B cell (primary cell): ENCODE results near the gene PML. TPM values are rescaled to one million over a fixed set of nuclear protein-coding genes. Genes with fewer than 3 reads are reported as not detected.

Experiments used
- ATAC-seq: fragments of 200-7000 bp; cut with Tn5 transposase; one replicate; pipeline ENCODE4 v1.10.0; 2021; ENCODE audit warnings: low read depth, mild to moderate bottlenecking, moderate number of reproducible peaks, moderate library complexity
- CTCF ChIA-PET: fragments of 350-600 bp; sonication (Branson Sonifier 250); formaldehyde crosslinking; loops from one replicate; lab custom pipeline; 2021; ENCODE audit warnings: antibody characterized with exemption, inconsistent platforms; lab: Charles Lee
- POLR2A ChIA-PET: fragments of 350-600 bp; sonication (Branson Sonifier 250); formaldehyde crosslinking; loops from one replicate; lab custom pipeline; 2021; ENCODE audit warnings: antibody characterized with exemption; lab: Charles Lee
- DNase-seq: peaks from one replicate; pipeline ENCODE4 v3.0.0; 2013
- H2AFZ ChIP-seq: 2 replicates; pipeline ENCODE4 v1.6.1; 2012; ENCODE audit warnings: mild to moderate bottlenecking, low read depth, low read length; ENCODE audit not compliant: insufficient read depth, poor library complexity, severe bottlenecking
- H3K27ac ChIP-seq, 2 donors: 1 replicate in 1 of 2; 2 replicates in 1 of 2; pipeline ENCODE4 v1.5.1; 2012 to 2013; ENCODE audit warnings: low read length in 2 of 2, mild to moderate bottlenecking in 2 of 2, moderate library complexity in 1 of 2
- H3K27me3 ChIP-seq, 4 experiments: fragments of 200-600 bp in 1 of 4; sonication (generic) in 1 of 4; replicated peaks in 1 of 4; 1 replicate in 2 of 4; 2 replicates in 2 of 4; pipeline versions ENCODE4 v1.6.1 to v1.7.0; 2013 to 2016; ENCODE audit warnings: low read length in 3 of 4, mild to moderate bottlenecking in 2 of 4, mixed read lengths in 1 of 4, moderate library complexity in 1 of 4; ENCODE audit not compliant: insufficient read depth in 4 of 4, control insufficient read depth in 3 of 4; ENCODE audit errors: control extremely low read depth in 1 of 4
- H3K36me3 ChIP-seq, 2 experiments: replicated peaks in 1 of 2; 1 replicate in 1 of 2; 2 replicates in 1 of 2; pipeline versions ENCODE4 v1.6.1 to v1.7.1; 2013; ENCODE audit warnings: low read length in 1 of 2; ENCODE audit not compliant: insufficient read depth in 2 of 2, control insufficient read depth in 1 of 2; ENCODE audit errors: control extremely low read depth in 1 of 2, extremely low read depth in 1 of 2
- H3K4me1 ChIP-seq, 2 donors: fragments of 200-600 bp in 1 of 2; sonication (generic) in 1 of 2; 1 replicate in 1 of 2; 2 replicates in 1 of 2; pipeline versions ENCODE4 v1.5.1 to v1.6.1; 2013 to 2017; ENCODE audit warnings: low read length in 2 of 2; ENCODE audit not compliant: control insufficient read depth in 2 of 2, insufficient read depth in 2 of 2
- H3K4me2 ChIP-seq: replicated peaks from 2 replicates; pipeline ENCODE3; 2012; ENCODE audit warnings: mild to moderate bottlenecking, low read depth, low read length; ENCODE audit not compliant: poor library complexity, severe bottlenecking
- H3K4me3 ChIP-seq, 5 experiments: fragments of 200-600 bp in 1 of 5; sonication (generic) in 1 of 5; 1 replicate in 3 of 5; 2 replicates in 2 of 5; pipeline versions ENCODE4 v1.5.1 to v1.7.0; 2011 to 2016; ENCODE audit warnings: low read length in 4 of 5, mild to moderate bottlenecking in 4 of 5, low read depth in 2 of 5, control low read depth in 1 of 5, moderate library complexity in 1 of 5; ENCODE audit not compliant: insufficient read depth in 1 of 5; ENCODE audit errors: control extremely low read depth in 1 of 5, extremely low read depth in 1 of 5
- H3K79me2 ChIP-seq: fragments of 200-600 bp; sonication (generic); one replicate; pipeline ENCODE4 v1.6.0; 2016; ENCODE audit warnings: low read length; ENCODE audit not compliant: control insufficient read depth, insufficient read depth
- H3K9ac ChIP-seq: fragments of 200-600 bp; sonication (generic); 2 replicates; pipeline ENCODE4 v1.6.1; 2017; ENCODE audit warnings: mild to moderate bottlenecking, low read length, moderate library complexity
- H3K9me3 ChIP-seq, 3 donors: one replicate each; pipeline versions ENCODE4 v1.6.1 to v1.7.1; 2013; ENCODE audit warnings: low read length in 2 of 3; ENCODE audit not compliant: control insufficient read depth in 2 of 3, insufficient read depth in 1 of 3; ENCODE audit errors: control extremely low read depth in 1 of 3
- H4K20me1 ChIP-seq: 2 replicates; pipeline ENCODE4 v1.6.0; 2012; ENCODE audit warnings: mild to moderate bottlenecking, low read length; ENCODE audit not compliant: insufficient read depth, control insufficient read depth, poor library complexity, severe bottlenecking
- H3K27ac Mint-ChIP-seq: one replicate; pipeline ENCODE4 v1.8.0; 2021; ENCODE audit warnings: mixed read lengths
- H3K27me3 Mint-ChIP-seq: one replicate; pipeline ENCODE4 v1.8.0; 2021; ENCODE audit warnings: mixed read lengths
- H3K4me1 Mint-ChIP-seq: one replicate; pipeline ENCODE4 v1.8.0; 2021; ENCODE audit warnings: mixed read lengths
- H3K4me3 Mint-ChIP-seq: one replicate; pipeline ENCODE4 v1.8.0; 2021; ENCODE audit warnings: mixed read lengths
- H3K9me3 Mint-ChIP-seq: one replicate; pipeline ENCODE4 v1.8.0; 2022; ENCODE audit warnings: mixed read lengths; ENCODE audit not compliant: insufficient read depth
- EZH2 ChIP-seq: IDR thresholded peaks from 2 replicates; pipeline ENCODE4 v1.6.1; 2012; ENCODE audit warnings: borderline replicate concordance, low read depth, mild to moderate bottlenecking, moderate library complexity, low read length; ENCODE audit not compliant: insufficient read depth, poor library complexity, severe bottlenecking
- WGBS: methylation state at CpG from one replicate; pipeline ENCODE4 v1.1.5; 2013; ENCODE audit warnings: missing lambda C conversion rate; ENCODE audit not compliant: insufficient coverage; 5-methylcytosine and 5-hydroxymethylcytosine counted together
- intact Hi-C: fragments of 100-400 bp; cut with micrococcal nuclease; formaldehyde crosslinking; loops from one replicate; pipeline ENCODE4 v1.10.0; 2022
- polyA plus RNA-seq: library from polyadenylated mRNA; depleted of rRNA; stranded (reverse); fragments of >200 nt; gene quantifications from 2 replicates; pipeline ENCODE4 v1.2.3, GENCODE V29; 2012
- total RNA-seq, 2 donors: library from RNA; stranded (reverse); fragments of 120-200 nt in 1 of 2; gene quantifications; 1 replicate in 1 of 2; 2 replicates in 1 of 2; pipeline versions ENCODE4 v1.2.3 to v1.2.4, GENCODE V29; 2013 to 2022
- TF ChIP-seq, protein P1 (sequence below): fragments of 200-600 bp; IDR thresholded peaks from one replicate; pipeline ENCODE4 v1.8.0; 2022; ENCODE audit warnings: antibody characterized with exemption, mild to moderate bottlenecking

Gene PML
- total and polyA plus RNA-seq, 2 donors (not counting 1 experiment from before 2014, with no cell fraction given), result 59.2 to 66.3 TPM

DNA sequence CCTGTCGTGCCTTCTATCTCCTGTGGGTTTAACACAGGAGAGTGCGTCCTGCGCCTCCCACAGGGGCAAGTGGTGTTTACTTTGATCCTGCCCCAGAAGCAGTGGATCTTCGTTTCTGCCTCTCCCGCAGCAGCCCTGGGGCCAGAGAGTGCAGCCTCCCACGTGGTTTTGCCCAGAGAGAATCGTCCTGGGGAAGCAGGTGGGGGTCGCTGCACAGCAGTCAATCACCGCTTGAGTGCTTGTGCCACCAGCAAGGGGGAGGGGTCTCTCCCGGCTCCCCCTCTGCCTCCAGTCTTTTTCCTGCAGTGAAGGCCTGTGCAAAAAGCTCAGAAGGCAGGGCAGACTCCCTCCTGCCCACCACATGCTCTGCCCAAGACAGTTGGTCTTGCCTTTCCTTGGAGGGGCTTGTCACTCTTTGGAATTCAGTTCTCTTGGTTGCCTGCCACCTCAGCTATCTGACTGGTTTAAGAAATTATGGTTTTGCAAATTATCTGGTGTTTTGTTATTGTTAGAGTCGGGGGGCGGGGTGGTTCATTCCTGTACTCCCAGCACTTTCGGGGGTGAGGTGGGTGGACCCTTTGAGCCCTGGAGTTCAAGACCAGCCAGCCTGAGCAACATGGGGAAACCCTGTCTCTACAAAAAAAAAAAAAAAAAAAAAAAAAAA lies 29.3 kb upstream of the PML start:
- H3K9me3 ChIP-seq, result no peaks in the 10 kb centered on the region
- Mint-ChIP-seq H3K4me1 (peaks cover 21% of the 10 kb centered on the region), H3K9me3 (no peaks in the 10 kb centered on the region), H3K27ac (no peak overlapping the region), H3K27me3 (peaks cover 3% of the 10 kb centered on the region), H3K4me3 (peak overlapping the region; percentile 82)
- ChIA-PET CTCF (interaction anchor here (0.6 to 3.2 kb wide), 11 partner anchors 8 to 45 kb away, joined by 3 to 20 read pairs (median 4); no protein-coding TSS in a partner anchor), POLR2A (no interaction called here)
- DNase-seq (peak; percentile 44), ATAC-seq (peak; percentile 46)
- H3K36me3 ChIP-seq, result no peaks in the 10 kb centered on the region
- TF ChIP-seq EZH2, result no peak
- TF ChIP-seq, protein P1, sequence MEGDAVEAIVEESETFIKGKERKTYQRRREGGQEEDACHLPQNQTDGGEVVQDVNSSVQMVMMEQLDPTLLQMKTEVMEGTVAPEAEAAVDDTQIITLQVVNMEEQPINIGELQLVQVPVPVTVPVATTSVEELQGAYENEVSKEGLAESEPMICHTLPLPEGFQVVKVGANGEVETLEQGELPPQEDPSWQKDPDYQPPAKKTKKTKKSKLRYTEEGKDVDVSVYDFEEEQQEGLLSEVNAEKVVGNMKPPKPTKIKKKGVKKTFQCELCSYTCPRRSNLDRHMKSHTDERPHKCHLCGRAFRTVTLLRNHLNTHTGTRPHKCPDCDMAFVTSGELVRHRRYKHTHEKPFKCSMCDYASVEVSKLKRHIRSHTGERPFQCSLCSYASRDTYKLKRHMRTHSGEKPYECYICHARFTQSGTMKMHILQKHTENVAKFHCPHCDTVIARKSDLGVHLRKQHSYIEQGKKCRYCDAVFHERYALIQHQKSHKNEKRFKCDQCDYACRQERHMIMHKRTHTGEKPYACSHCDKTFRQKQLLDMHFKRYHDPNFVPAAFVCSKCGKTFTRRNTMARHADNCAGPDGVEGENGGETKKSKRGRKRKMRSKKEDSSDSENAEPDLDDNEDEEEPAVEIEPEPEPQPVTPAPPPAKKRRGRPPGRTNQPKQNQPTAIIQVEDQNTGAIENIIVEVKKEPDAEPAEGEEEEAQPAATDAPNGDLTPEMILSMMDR, result peak; percentile 62
- H3K4me3 ChIP-seq, result peak overlapping the region in 4 of 5 experiments; percentile 17 to 47 (median 44)
- H3K27ac ChIP-seq, result no peak overlapping the region
- no peaks in the 10 kb centered on the region for H3K79me2 ChIP-seq
- peaks cover 19 to 26% of the 10 kb centered on the region in 2 donors for H3K4me1 ChIP-seq
- WGBS, result 12% methylated on average over 10 of the region's 13 CpGs
- no peaks in the 10 kb centered on the region for H3K27me3 ChIP-seq
- peak overlapping the region; percentile 46 for H2AFZ ChIP-seq
- intact Hi-C loops, result no loop called here
- H4K20me1 ChIP-seq, result no peaks in the 10 kb centered on the region
- peak overlapping the region; percentile 52 for H3K9ac ChIP-seq
- peak overlapping the region; percentile 79 for H3K4me2 ChIP-seq

- Histone ChIP-seq H3K27ac (no peak overlapping the region), H3K4me3 (peak overlapping the region in 4 of 5 experiments; percentile 17 to 47 (median 44)), H2AFZ (no peak overlapping the region), H3K4me1 (peaks cover 19 to 26% of the 10 kb centered on the region in 2 donors), H3K9ac (peak overlapping the region; percentile 52), H3K79me2 (no peaks in the 10 kb centered on the region), H3K27me3 (no peaks in the 10 kb centered on the region), H3K9me3 (no peaks in the 10 kb centered on the region), H3K4me2 (peak overlapping the region; percentile 79), H4K20me1 (no peaks in the 10 kb centered on the region), H3K36me3 (no peaks in the 10 kb centered on the region)
- intact Hi-C loops, result no loop called here
- H3K27me3 Mint-ChIP-seq, result peaks cover 3% of the 10 kb centered on the region
- WGBS, result 0% methylated on average over 1 of the region's 2 CpGs
- ChIA-PET CTCF (interaction anchor here (0.6 to 3.2 kb wide), 9 partner anchors 9 to 44 kb away, joined by 3 to 20 read pairs (median 4); no protein-coding TSS in a partner anchor), POLR2A (no interaction called here)
- H3K27ac Mint-ChIP-seq, result peak overlapping the region; percentile 60
- H3K4me1 Mint-ChIP-seq, result peaks cover 21% of the 10 kb centered on the region
- peak overlapping the region; percentile 82 for H3K4me3 Mint-ChIP-seq
- DNase-seq (peak; percentile 58), ATAC-seq (peak; percentile 39)
- no peaks in the 10 kb centered on the region for H3K9me3 Mint-ChIP-seq
- TF ChIP-seq, protein P1, result no peak
- no peak for TF ChIP-seq EZH2
Observed at GRCh38 chr15:73965758-73966113, 28.8 kb upstream of the PML start.
